ENCODE measurements around the gene SHKBP1.

GRCh38 chr19:40552848-40553247, 23.8 kb upstream of the SHKBP1 start:
- TF ChIP-seq REST (IDR thresholded peaks at IDR 0.05; ENCODE audit: insufficient read depth in 1 of 2, low read depth in 2 of 2, low read length in 2 of 2) (no peak), SIN3A (IDR thresholded peaks at IDR 0.05; ENCODE audit: borderline replicate concordance, insufficient read depth, low read length) (no peak)
